ENCODE measurements around the gene AGAP2. TPM values are rescaled to one million over a fixed set of nuclear protein-coding genes. Genes with fewer than 3 reads are reported as not detected.
A peak's percentile ranks its signal among the peaks of the same experiment; 100 is the strongest.

Gene AGAP2
- total and polyA plus RNA-seq, 2 of the 13 experiments (the other 11 are each of a cell fraction or from before 2014, with no cell fraction given), result 0.38 to 0.45 TPM

DNA sequence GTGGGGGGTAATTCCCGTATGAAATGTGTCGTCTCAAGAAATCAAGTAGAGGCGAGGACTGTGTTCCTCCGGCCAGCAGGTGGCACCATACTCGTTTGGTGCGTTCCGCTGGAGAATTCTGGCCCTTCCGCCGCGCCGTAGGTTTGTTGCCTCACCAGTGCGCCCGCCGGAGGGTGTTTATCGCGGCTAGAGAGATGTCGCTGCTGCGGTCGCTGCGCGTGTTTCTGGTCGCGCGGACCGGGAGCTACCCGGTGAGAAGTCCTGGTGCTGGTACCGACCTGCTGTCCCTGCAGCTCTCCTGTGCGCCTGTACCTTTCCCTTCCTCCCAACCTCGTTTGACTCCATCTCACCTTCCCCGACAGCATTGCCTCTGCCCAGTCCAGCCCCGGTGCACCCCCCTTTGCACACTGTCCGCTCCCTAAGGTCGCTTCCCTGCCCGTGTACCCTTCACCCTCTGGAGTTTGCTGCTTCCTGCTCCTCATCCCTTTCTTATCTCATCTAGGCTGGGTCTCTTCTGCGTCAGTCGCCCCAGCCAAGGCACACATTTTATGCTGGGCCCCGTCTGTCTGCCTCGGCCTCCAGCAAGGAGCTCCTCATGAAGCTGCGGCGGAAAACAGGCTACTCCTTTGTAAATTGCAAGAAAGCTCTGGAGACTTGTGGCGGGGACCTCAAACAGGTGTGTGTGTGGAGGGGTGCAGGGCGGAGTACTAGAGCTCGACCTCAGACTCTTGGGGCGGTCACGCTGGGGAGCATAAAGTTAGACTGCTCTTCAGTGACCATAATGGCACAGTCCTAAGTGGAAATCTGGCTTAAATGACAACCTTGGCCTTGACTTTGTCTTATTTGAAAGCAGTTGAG lies 44.3 kb upstream of the AGAP2 start, which contains the start of gene TSFM (continued):
- TF ChIP-seq, protein P1, sequence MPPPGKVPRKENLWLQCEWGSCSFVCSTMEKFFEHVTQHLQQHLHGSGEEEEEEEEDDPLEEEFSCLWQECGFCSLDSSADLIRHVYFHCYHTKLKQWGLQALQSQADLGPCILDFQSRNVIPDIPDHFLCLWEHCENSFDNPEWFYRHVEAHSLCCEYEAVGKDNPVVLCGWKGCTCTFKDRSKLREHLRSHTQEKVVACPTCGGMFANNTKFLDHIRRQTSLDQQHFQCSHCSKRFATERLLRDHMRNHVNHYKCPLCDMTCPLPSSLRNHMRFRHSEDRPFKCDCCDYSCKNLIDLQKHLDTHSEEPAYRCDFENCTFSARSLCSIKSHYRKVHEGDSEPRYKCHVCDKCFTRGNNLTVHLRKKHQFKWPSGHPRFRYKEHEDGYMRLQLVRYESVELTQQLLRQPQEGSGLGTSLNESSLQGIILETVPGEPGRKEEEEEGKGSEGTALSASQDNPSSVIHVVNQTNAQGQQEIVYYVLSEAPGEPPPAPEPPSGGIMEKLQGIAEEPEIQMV (CRISPR knock-in tag; IDR thresholded peaks at IDR 0.05; ENCODE audit: low read depth), result peak; percentile 59; the same call in 1 of the 2 replicates
- no peak for TF ChIP-seq ZFP41 (CRISPR knock-in tag; IDR thresholded peaks at IDR 0.05; ENCODE audit: borderline replicate concordance)
- TF ChIP-seq BORCS8-MEF2B (CRISPR knock-in tag; IDR thresholded peaks at IDR 0.05), result peak; percentile 13; the same call in 1 of the 2 replicates
- TF ChIP-seq FIP1L1 (IDR thresholded peaks at IDR 0.05; ENCODE audit: borderline replicate concordance, insufficient read depth, low read depth, low read length), result no peak
- peak; percentile 79 for TF ChIP-seq HNRNPLL (IDR thresholded peaks at IDR 0.05; ENCODE audit: low read depth, low read length, poor library complexity, severe bottlenecking)
- TF ChIP-seq SRF (IDR thresholded peaks at IDR 0.05; ENCODE audit: low read depth, low read length), result peak; percentile 11; the same call in 1 of the 2 replicates
- TF ChIP-seq, protein P2, sequence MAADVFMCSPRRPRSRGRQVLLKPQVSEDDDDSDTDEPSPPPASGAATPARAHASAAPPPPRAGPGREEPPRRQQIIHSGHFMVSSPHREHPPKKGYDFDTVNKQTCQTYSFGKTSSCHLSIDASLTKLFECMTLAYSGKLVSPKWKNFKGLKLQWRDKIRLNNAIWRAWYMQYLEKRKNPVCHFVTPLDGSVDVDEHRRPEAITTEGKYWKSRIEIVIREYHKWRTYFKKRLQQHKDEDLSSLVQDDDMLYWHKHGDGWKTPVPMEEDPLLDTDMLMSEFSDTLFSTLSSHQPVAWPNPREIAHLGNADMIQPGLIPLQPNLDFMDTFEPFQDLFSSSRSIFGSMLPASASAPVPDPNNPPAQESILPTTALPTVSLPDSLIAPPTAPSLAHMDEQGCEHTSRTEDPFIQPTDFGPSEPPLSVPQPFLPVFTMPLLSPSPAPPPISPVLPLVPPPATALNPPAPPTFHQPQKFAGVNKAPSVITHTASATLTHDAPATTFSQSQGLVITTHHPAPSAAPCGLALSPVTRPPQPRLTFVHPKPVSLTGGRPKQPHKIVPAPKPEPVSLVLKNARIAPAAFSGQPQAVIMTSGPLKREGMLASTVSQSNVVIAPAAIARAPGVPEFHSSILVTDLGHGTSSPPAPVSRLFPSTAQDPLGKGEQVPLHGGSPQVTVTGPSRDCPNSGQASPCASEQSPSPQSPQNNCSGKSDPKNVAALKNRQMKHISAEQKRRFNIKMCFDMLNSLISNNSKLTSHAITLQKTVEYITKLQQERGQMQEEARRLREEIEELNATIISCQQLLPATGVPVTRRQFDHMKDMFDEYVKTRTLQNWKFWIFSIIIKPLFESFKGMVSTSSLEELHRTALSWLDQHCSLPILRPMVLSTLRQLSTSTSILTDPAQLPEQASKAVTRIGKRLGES (CRISPR knock-in tag; IDR thresholded peaks at IDR 0.05; ENCODE audit: borderline replicate concordance), result no peak
- TF ChIP-seq ZNF605 (CRISPR knock-in tag; IDR thresholded peaks at IDR 0.05), result peak; percentile 85; the same call in 1 of the 2 replicates
- no peak for TF ChIP-seq PTBP1 (IDR thresholded peaks at IDR 0.05; ENCODE audit: low read depth, low read length, poor library complexity, severe bottlenecking)
- peak; percentile 98 for TF ChIP-seq KAT8 (CRISPR knock-in tag; IDR thresholded peaks at IDR 0.05)
- TF ChIP-seq, protein P3, sequence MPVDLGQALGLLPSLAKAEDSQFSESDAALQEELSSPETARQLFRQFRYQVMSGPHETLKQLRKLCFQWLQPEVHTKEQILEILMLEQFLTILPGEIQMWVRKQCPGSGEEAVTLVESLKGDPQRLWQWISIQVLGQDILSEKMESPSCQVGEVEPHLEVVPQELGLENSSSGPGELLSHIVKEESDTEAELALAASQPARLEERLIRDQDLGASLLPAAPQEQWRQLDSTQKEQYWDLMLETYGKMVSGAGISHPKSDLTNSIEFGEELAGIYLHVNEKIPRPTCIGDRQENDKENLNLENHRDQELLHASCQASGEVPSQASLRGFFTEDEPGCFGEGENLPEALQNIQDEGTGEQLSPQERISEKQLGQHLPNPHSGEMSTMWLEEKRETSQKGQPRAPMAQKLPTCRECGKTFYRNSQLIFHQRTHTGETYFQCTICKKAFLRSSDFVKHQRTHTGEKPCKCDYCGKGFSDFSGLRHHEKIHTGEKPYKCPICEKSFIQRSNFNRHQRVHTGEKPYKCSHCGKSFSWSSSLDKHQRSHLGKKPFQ (CRISPR knock-in tag; IDR thresholded peaks at IDR 0.05; ENCODE audit: insufficient replicate concordance), result no peak
- TF ChIP-seq, protein P4, sequence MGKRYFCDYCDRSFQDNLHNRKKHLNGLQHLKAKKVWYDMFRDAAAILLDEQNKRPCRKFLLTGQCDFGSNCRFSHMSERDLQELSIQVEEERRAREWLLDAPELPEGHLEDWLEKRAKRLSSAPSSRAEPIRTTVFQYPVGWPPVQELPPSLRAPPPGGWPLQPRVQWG (CRISPR knock-in tag; IDR thresholded peaks at IDR 0.05; ENCODE audit: borderline replicate concordance, low read depth), result no peak
- TF ChIP-seq ZNF501 (CRISPR knock-in tag; IDR thresholded peaks at IDR 0.05), result peak; percentile 67
- TF ChIP-seq, protein P5, sequence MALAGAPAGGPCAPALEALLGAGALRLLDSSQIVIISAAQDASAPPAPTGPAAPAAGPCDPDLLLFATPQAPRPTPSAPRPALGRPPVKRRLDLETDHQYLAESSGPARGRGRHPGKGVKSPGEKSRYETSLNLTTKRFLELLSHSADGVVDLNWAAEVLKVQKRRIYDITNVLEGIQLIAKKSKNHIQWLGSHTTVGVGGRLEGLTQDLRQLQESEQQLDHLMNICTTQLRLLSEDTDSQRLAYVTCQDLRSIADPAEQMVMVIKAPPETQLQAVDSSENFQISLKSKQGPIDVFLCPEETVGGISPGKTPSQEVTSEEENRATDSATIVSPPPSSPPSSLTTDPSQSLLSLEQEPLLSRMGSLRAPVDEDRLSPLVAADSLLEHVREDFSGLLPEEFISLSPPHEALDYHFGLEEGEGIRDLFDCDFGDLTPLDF (CRISPR knock-in tag; IDR thresholded peaks at IDR 0.05), result peak; percentile 85
- TF ChIP-seq CBFB (CRISPR knock-in tag; IDR thresholded peaks at IDR 0.05), result peak; percentile 85
- TF ChIP-seq EHMT2 (IDR thresholded peaks at IDR 0.05; ENCODE audit: borderline replicate concordance, low read depth, low read length), result no peak
- TF ChIP-seq ZNF615 (CRISPR knock-in tag; IDR thresholded peaks at IDR 0.05; ENCODE audit: borderline replicate concordance), result peak; percentile 81; the same call in 1 of the 2 replicates
- TF ChIP-seq DMAP1 (CRISPR knock-in tag; IDR thresholded peaks at IDR 0.05), result peak; percentile 94
- TF ChIP-seq CHD4 (IDR thresholded peaks at IDR 0.05; ENCODE audit: borderline replicate concordance, low read length), result no peak
- no peak for TF ChIP-seq ZNF543 (CRISPR knock-in tag; IDR thresholded peaks at IDR 0.05)
